ENCODE results near the gene GGN. TPM values are rescaled to one million over a fixed set of nuclear protein-coding genes. Genes with fewer than 3 reads are reported as not detected.

GGN gene
- total RNA-seq, 1 experiment from 2014 or later = 0.47 TPM

DNA sequence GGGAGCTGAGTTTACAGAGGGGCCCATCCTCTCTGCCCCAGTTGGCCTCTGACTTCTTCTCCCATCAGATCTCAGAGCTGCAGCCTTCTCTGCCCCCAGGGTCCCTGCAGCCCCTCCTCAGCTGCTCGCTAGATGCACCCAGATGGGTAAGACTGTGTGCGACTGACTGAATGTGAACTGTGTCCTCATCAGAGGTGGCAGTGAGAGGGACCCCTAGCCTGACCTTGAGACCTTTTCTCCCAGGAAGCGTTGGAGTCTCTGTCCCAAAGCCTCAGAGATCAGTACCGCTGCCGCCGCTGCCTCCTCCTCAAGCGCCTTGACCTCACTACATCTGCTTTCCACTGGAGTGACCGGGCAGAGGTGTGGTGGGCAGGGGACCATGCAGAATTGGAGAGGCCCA, 17.4 kb upstream of the GGN start:
- ChIA-PET CTCF (interaction anchor here (3.3 kb wide), 1 partner anchor 229 kb away, joined by 28 read pairs; no protein-coding TSS in a partner anchor), POLR2A (interaction anchor here (1.1 kb wide), 1 partner anchor 11 kb away, joined by 3 read pairs; no protein-coding TSS in a partner anchor), RAD21 (ENCODE audit: low non-redundant PET in 1 of 2, low total read pairs in 2 of 2, uncharacterized antibody in 2 of 2, unreplicated experiment in 2 of 2) (no interaction called here)
- TF ChIP-seq EGR1 (IDR thresholded peaks at IDR 0.05; ENCODE audit: low read depth) = no peak
- no peak for TF ChIP-seq POLR2AphosphoS5 (IDR thresholded peaks at IDR 0.05; ENCODE audit: low read depth, low read length)
- H3K9me3 ChIP-seq (ENCODE audit: control insufficient read depth in 1 of 2, insufficient read depth in 1 of 2, low read depth in 1 of 2, low read length in 2 of 2) = no peaks in the 10 kb centered on the region
- H3K27me3 ChIP-seq (ENCODE audit: insufficient read depth, low read length) = no peaks in the 10 kb centered on the region
- ATAC-seq (no peak), DNase-seq (ENCODE audit: low read depth, low spot score) (no peak)
- H3K4me2 ChIP-seq (ENCODE audit: low read length) = no peak overlapping the region
- no peaks in the 10 kb centered on the region for H3K9me2 ChIP-seq (ENCODE audit: insufficient read depth)
- peaks cover 9% of the 10 kb centered on the region; the same call in 1 of the 2 replicates for H3K79me2 ChIP-seq (ENCODE audit: insufficient read depth, low read length)
- H3K4me1 ChIP-seq (ENCODE audit: control insufficient read depth in 1 of 2, insufficient read depth in 2 of 2, low read length in 2 of 2) = peaks cover 8 to 17% of the 10 kb centered on the region in 2 experiments; a peak in 3 of 4 replicates
- intact Hi-C loops (cut with micrococcal nuclease) = loop anchor here (10.0 kb wide), 1 partner anchor 110 kb away; no protein-coding TSS in a partner anchor
- H3K9ac ChIP-seq (ENCODE audit: low read length) = no peak overlapping the region
- H3K4me3 ChIP-seq (replicated peaks in 1 of 2; ENCODE audit: low read depth in 1 of 2, low read length in 2 of 2) = no peak overlapping the region
- H3K27ac ChIP-seq (ENCODE audit: low read depth, low read length) = no peak overlapping the region
- H3K36me3 ChIP-seq (ENCODE audit: control insufficient read depth in 1 of 2, insufficient read depth in 2 of 2, low read length in 2 of 2) = peaks cover 9% of the 10 kb centered on the region in 2 experiments; a peak in 2 of 4 replicates
- H2AFZ ChIP-seq (ENCODE audit: low read depth, low read length, poor library complexity, severe bottlenecking) = no peak overlapping the region
- H4K20me1 ChIP-seq (ENCODE audit: insufficient read depth) = no peaks in the 10 kb centered on the region
- BruUV-seq (replicated peaks) = no TSS peak

DNA sequence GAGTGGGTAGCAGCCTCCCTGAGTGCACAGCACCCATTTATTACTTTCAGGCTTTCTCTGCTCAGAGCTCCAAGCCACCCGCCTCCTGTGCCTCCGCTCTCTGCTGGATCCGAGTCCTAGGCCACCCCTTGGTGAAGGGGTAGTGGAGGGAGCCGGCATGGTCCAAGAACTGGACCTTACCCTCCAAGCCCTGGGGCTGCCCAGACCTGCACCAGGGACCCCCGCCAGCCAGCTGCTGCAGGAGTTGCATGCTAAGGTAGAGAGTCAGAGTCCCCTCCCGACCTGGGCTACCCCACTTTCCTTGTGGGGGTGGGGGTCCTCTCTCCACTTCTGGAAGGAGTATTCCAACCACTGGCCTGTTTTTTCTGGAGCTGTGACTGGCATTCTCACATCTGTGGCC, 17.0 kb upstream of the GGN start:
- peaks cover 9% of the 10 kb centered on the region in 2 experiments; a peak in 2 of 4 replicates for H3K36me3 ChIP-seq (ENCODE audit: control insufficient read depth in 1 of 2, insufficient read depth in 2 of 2, low read length in 2 of 2)
- H3K4me2 ChIP-seq (ENCODE audit: low read length) = no peak overlapping the region
- H3K9me2 ChIP-seq (ENCODE audit: insufficient read depth) = no peaks in the 10 kb centered on the region
- no TSS peak for BruUV-seq (replicated peaks)
- peaks cover 8 to 17% of the 10 kb centered on the region in 2 experiments; a peak in 3 of 4 replicates for H3K4me1 ChIP-seq (ENCODE audit: control insufficient read depth in 1 of 2, insufficient read depth in 2 of 2, low read length in 2 of 2)
- no peak overlapping the region for H2AFZ ChIP-seq (ENCODE audit: low read depth, low read length, poor library complexity, severe bottlenecking)
- H4K20me1 ChIP-seq (ENCODE audit: insufficient read depth) = no peaks in the 10 kb centered on the region
- DNase-seq (ENCODE audit: low read depth, low spot score) (no peak), ATAC-seq (no peak)
- ChIA-PET RAD21 (ENCODE audit: low non-redundant PET in 1 of 2, low total read pairs in 2 of 2, uncharacterized antibody in 2 of 2, unreplicated experiment in 2 of 2) (no interaction called here), POLR2A (interaction anchor here (1.1 to 3.0 kb wide), 2 partner anchors 12 to 17 kb away, joined by 3 to 22 read pairs; partner anchors contain the start of genes GGN and SPRED3), CTCF (interaction anchor here (2.4 to 3.3 kb wide), 2 partner anchors 35 to 230 kb away, joined by 5 to 28 read pairs; no protein-coding TSS in a partner anchor)
- intact Hi-C loops (cut with micrococcal nuclease) = loop anchor here (5.0 to 10.0 kb wide), 2 partner anchors 110 to 173 kb away; no protein-coding TSS in a partner anchor
- H3K9ac ChIP-seq (ENCODE audit: low read length) = no peak overlapping the region
- H3K9me3 ChIP-seq (ENCODE audit: control insufficient read depth in 1 of 2, insufficient read depth in 1 of 2, low read depth in 1 of 2, low read length in 2 of 2) = no peaks in the 10 kb centered on the region
- no peak for TF ChIP-seq ELF1 (IDR thresholded peaks at IDR 0.05; ENCODE audit: borderline replicate concordance, low read depth)
- TF ChIP-seq SRF (IDR thresholded peaks at IDR 0.05; ENCODE audit: low read depth) = no peak
- TF ChIP-seq EGR1 (IDR thresholded peaks at IDR 0.05; ENCODE audit: low read depth) = no peak
- TF ChIP-seq ZBTB33 (IDR thresholded peaks at IDR 0.05; ENCODE audit: extremely low read depth, insufficient replicate concordance, low read length) = no peak
- TF ChIP-seq, protein P1, sequence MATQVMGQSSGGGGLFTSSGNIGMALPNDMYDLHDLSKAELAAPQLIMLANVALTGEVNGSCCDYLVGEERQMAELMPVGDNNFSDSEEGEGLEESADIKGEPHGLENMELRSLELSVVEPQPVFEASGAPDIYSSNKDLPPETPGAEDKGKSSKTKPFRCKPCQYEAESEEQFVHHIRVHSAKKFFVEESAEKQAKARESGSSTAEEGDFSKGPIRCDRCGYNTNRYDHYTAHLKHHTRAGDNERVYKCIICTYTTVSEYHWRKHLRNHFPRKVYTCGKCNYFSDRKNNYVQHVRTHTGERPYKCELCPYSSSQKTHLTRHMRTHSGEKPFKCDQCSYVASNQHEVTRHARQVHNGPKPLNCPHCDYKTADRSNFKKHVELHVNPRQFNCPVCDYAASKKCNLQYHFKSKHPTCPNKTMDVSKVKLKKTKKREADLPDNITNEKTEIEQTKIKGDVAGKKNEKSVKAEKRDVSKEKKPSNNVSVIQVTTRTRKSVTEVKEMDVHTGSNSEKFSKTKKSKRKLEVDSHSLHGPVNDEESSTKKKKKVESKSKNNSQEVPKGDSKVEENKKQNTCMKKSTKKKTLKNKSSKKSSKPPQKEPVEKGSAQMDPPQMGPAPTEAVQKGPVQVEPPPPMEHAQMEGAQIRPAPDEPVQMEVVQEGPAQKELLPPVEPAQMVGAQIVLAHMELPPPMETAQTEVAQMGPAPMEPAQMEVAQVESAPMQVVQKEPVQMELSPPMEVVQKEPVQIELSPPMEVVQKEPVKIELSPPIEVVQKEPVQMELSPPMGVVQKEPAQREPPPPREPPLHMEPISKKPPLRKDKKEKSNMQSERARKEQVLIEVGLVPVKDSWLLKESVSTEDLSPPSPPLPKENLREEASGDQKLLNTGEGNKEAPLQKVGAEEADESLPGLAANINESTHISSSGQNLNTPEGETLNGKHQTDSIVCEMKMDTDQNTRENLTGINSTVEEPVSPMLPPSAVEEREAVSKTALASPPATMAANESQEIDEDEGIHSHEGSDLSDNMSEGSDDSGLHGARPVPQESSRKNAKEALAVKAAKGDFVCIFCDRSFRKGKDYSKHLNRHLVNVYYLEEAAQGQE (IDR thresholded peaks at IDR 0.05; ENCODE audit: low read depth) = no peak
- no peak for TF ChIP-seq YY1 (IDR thresholded peaks at IDR 0.05; ENCODE audit: extremely low read depth, insufficient replicate concordance, low read depth, low read length)
- TF ChIP-seq EZH2 (IDR thresholded peaks at IDR 0.05) = no peak
- no peak for TF ChIP-seq FOSL1 (IDR thresholded peaks at IDR 0.05; ENCODE audit: low read depth)
- TF ChIP-seq POLR2AphosphoS5 (IDR thresholded peaks at IDR 0.05; ENCODE audit: low read depth, low read length) = no peak
- TF ChIP-seq JUND (IDR thresholded peaks at IDR 0.05) = no peak
- no peak for TF ChIP-seq RAD21 (IDR thresholded peaks at IDR 0.05; ENCODE audit: low read depth)
- no peak for TF ChIP-seq EZH2phosphoT487 (IDR thresholded peaks at IDR 0.05; ENCODE audit: borderline replicate concordance)
- no peak for TF ChIP-seq POLR2A (IDR thresholded peaks at IDR 0.05; ENCODE audit: borderline replicate concordance, extremely low read depth, insufficient read depth, insufficient read length)
- TF ChIP-seq ATF3 (IDR thresholded peaks at IDR 0.05) = no peak
- no peak for TF ChIP-seq CEBPB (IDR thresholded peaks at IDR 0.05; ENCODE audit: low read depth)
- H3K27ac ChIP-seq (ENCODE audit: low read depth, low read length) = no peak overlapping the region
- no peaks in the 10 kb centered on the region for H3K27me3 ChIP-seq (ENCODE audit: insufficient read depth, low read length)
- H3K79me2 ChIP-seq (ENCODE audit: insufficient read depth, low read length) = peaks cover 9% of the 10 kb centered on the region; the same call in 1 of the 2 replicates
- H3K4me3 ChIP-seq (replicated peaks in 1 of 2; ENCODE audit: low read depth in 1 of 2, low read length in 2 of 2) = no peak overlapping the region

All from HCT116 (cell line).